ENCODE measurements around the gene TUBB4B. TPM values are rescaled to one million over a fixed set of nuclear protein-coding genes. Genes with fewer than 3 reads are reported as not detected.
"Not testable (repeated sequence)": the region's sequence is repeated elsewhere in the genome, so short reads cannot be mapped to it uniquely, and the experiment has no call there.

Gene TUBB4B
- total RNA-seq, 4 donors from 2014 or later: 317 to 604 (median 408) TPM

DNA sequence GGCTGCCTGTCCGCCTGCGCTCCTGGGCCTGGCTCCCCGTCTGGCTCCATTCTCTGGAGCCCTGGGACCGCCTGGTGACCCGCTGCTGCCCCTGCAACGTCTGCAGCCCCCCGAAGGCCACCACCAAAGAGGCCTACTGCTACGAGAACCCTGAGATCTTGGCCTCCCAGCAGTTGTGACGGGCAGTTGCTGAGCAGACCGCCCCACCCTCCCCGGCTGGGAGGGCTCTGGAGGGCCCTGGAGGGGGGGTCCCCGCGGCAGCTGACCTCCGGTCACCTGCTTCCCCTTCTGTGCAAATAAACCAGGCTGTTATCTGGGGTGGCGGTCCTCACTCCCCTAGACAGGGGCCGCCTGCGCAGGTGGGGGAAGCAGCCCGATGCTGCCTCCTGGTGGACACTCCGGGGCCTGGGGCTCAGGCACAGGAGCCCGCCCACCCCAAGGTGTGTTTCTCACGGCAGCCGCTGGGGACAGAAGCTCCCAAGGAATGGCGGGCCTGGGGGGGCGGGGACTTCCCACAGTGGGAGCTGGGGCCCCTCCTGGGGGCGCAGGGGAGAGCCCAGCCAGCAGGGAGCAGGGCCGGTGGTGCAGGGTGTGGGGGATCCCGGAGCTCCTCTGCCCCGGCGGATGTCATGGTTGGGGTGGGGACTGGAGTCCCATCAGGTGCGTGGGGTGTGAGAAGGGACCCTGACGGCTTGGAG is 4.7 kb upstream of the TUBB4B start:
- no peak overlapping the region for H3K4me3 ChIP-seq (ENCODE audit: low read depth, poor library complexity, severe bottlenecking)
- no peak for TF ChIP-seq POLR2A (IDR thresholded peaks at IDR 0.05)
- TF ChIP-seq CTCF (IDR thresholded peaks at IDR 0.05): peak in 1 of 3 donors; percentile 64
- DNase-seq (ENCODE audit: low spot score in 2 of 2): peak; percentile 75 to 95
- intact Hi-C loops (cut with DNase I; ENCODE audit: low total_unique reads): no loop called here
- WGBS, 2 donors: 22 to 35% methylated on average over 18 to 21 of the region's 31 CpGs

GRCh38 chr9:137236936-137237421 is 4.1 kb upstream of the TUBB4B start:
- WGBS, 2 donors: 42 to 95% methylated on average over 2 to 11 of the region's 11 CpGs
- no peak overlapping the region for H3K4me3 ChIP-seq (ENCODE audit: low read depth, poor library complexity, severe bottlenecking)
- intact Hi-C loops (cut with DNase I; ENCODE audit: low total_unique reads): no loop called here
- no peak for DNase-seq (ENCODE audit: low spot score in 2 of 2)
- TF ChIP-seq CTCF (IDR thresholded peaks at IDR 0.05) (no peak), POLR2A (IDR thresholded peaks at IDR 0.05) (no peak)

GRCh38 chr9:137237759-137238726 is 3.0 kb upstream of the TUBB4B start:
- no peak overlapping the region for H3K4me3 ChIP-seq (ENCODE audit: low read depth, poor library complexity, severe bottlenecking)
- no peak for DNase-seq (ENCODE audit: low spot score in 2 of 2)
- intact Hi-C loops (cut with DNase I; ENCODE audit: low total_unique reads): no loop called here
- 49 to 55% methylated on average over 8 to 13 of the region's 13 CpGs for WGBS, 2 donors
- TF ChIP-seq POLR2A (IDR thresholded peaks at IDR 0.05) (no peak), CTCF (IDR thresholded peaks at IDR 0.05) (no peak)

GRCh38 chr9:137239541-137240200 is 1.4 kb upstream of the TUBB4B start:
- DNase-seq (ENCODE audit: low spot score in 2 of 2); intact Hi-C loops (cut with DNase I; ENCODE audit: low total_unique reads): not testable (repeated sequence)
- WGBS, 2 donors: 46 to 57% methylated on average over 27 of the region's 27 CpGs
- peak overlapping the region; percentile 37 for H3K4me3 ChIP-seq (ENCODE audit: low read depth, poor library complexity, severe bottlenecking)

DNA sequence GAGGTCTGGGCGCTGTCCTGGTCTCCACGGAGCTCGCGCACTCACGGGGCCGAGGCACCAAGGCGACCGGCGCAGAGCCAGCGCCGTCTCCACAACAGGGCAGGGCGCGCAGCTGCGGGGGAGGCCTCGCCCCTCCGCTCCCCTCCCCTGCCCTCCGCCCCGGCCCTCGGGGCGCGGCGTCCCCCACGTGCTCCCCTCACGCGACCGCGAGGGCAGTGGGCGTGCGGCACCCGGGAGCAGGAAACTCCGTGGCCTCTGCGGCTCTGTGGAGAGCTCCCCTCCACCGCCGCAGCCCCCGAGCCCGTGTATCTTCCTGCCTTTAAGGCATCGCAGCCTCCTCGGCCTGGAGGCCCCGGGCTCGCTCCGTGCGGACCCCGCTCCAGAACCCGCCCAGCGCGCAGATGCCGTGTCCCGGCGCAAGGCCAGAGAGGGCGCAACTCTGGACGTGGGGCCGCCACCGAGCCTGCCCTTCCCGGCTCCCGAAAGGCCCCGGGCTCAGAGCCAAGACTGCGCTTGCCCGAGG is 708 bp upstream of the TUBB4B start:
- peak; percentile 68 to 96 for DNase-seq (ENCODE audit: low spot score in 2 of 2)
- 0 to 1% methylated on average over 26 to 28 of the region's 58 CpGs for WGBS, 2 donors
- TF ChIP-seq POLR2A (IDR thresholded peaks at IDR 0.05): no peak
- TF ChIP-seq CTCF (IDR thresholded peaks at IDR 0.05): no peak
- H3K4me3 ChIP-seq (ENCODE audit: low read depth, poor library complexity, severe bottlenecking): peak overlapping the region; percentile 37
- intact Hi-C loops (cut with DNase I; ENCODE audit: low total_unique reads): no loop called here

Data from lower leg skin (tissue), 4 donors.